Measurements from ENCODE around the gene PNPLA3.

The PNPLA3 gene

GRCh38 chr22:43995057-43995685 lies 71.6 kb downstream of the PNPLA3 start:
- DNase-seq, result no peak

GRCh38 chr22:43995798-43996169 lies 72.2 kb downstream of the PNPLA3 start:
- DNase-seq, result no peak

GRCh38 chr22:43996170-43996980 lies 72.8 kb downstream of the PNPLA3 start:
- peak; percentile 80 for DNase-seq

GRCh38 chr22:43996981-43997265 lies 73.3 kb downstream of the PNPLA3 start:
- DNase-seq, result no peak

All from activated CD4-positive, alpha-beta T cell treated with anti-CD3 and anti-CD28 coated beads, Interleukin-2, Interleukin-6, amounts not matched to agents 100 ng/mL and 50 ng/mL, durations not matched to agents 16 hours and 8 hours (primary cell).